Right atrium auricular region (tissue), 2 donors: ENCODE results near the gene SHISA2. TPM values are rescaled to one million over a fixed set of nuclear protein-coding genes. Genes with fewer than 3 reads are reported as not detected.
A peak's percentile ranks its signal among the peaks of the same experiment; 100 is the strongest.

Experiments
- DNase-seq: peaks from one replicate; pipeline ENCODE4 v3.0.0-alpha.2; 2019; ENCODE audit warnings: low spot score
- H3K27ac ChIP-seq, 2 donors: fragments of 200-600 bp; sonication (generic); 1 replicate in 1 of 2; 2 replicates in 1 of 2; pipeline ENCODE4 v1.5.1; 2016 to 2019
- H3K27me3 ChIP-seq, 2 donors: fragments of 200-600 bp; sonication (generic); one replicate each; pipeline versions ENCODE4 v1.5.1 to v1.6.0; 2017 to 2019
- H3K36me3 ChIP-seq: fragments of 200-600 bp; sonication (generic); one replicate; pipeline ENCODE4 v1.5.1; 2016
- H3K4me1 ChIP-seq, 2 donors: fragments of 200-600 bp; sonication (generic); one replicate each; pipeline versions ENCODE4 v1.5.1 to v1.6.0; 2017 to 2019
- H3K4me3 ChIP-seq, 2 donors: fragments of 200-600 bp; sonication (generic); 1 replicate in 1 of 2; 2 replicates in 1 of 2; pipeline ENCODE4 v1.5.1; 2017 to 2019; ENCODE audit warnings: mild to moderate bottlenecking in 1 of 2, moderate library complexity in 1 of 2
- H3K9me3 ChIP-seq, 2 donors: fragments of 200-600 bp; sonication (generic); one replicate each; pipeline ENCODE4 v1.5.1; 2019
- CTCF ChIP-seq, 2 donors: fragments of 200-600 bp; sonication (generic); IDR thresholded peaks; one replicate each; pipeline ENCODE4 v1.5.1; 2019; ENCODE audit warnings: antibody characterized with exemption in 2 of 2
- total RNA-seq, 2 donors: library from RNA; depleted of rRNA; stranded (reverse); fragments of >200 nt; gene quantifications; one replicate each; pipeline ENCODE4 v1.1.0, GENCODE V29; 2016

Gene SHISA2
- total RNA-seq, 2 donors from 2014 or later: not detected

DNA sequence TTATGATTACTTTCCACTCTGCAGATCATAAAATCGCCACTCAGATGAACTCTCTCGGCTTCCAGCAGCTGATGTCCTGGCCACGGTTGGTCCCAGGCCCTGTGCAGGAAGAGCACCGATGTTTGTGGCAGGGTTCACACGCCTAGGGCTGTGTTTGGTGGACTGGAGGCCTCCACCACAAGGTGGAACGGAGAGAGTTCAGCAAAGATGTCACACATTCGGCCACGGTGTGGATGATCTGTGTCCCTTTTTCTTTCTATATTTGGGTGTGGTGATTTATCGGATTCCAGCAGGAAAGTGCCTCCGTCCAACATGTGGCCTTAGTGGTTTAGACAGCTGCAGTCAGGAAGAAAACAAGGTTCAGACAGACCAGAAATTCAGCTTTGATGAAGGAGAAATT lies 521 bp upstream of the SHISA2 start:
- H3K9me3 ChIP-seq: no peaks in the 10 kb centered on the region
- TF ChIP-seq CTCF (IDR thresholded peaks at IDR 0.05): no peak
- DNase-seq: no peak
- H3K27ac ChIP-seq: no peak overlapping the region
- peaks cover 0 to 30% of the 10 kb centered on the region in 2 donors for H3K4me1 ChIP-seq
- peak overlapping the region; percentile 13 to 52 for H3K4me3 ChIP-seq
- peaks cover 6 to 22% of the 10 kb centered on the region in 2 donors for H3K27me3 ChIP-seq
- no peaks in the 10 kb centered on the region for H3K36me3 ChIP-seq

DNA sequence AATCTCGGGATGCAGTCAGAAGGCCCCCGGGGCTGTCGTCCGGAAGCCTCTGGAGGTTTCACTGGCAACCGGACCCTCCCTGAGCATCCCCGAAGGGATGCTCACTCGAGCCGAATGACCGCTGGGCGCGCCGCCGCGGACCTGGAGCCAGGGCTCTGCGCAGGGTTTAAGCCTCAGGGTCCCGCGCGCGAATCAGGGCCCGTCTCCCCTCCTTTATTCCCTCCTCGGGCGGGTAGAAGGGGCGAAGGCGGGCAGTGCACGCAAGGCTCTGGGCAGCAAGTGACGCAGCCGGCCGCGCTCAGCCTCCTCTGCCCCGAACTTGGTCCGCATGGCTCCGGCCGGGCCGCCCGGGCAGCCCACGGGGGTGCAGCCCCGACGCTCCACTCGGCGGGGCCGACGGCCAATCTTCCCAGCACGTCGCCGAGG lies 572 bp downstream of the SHISA2 start:
- no peak overlapping the region for H3K27ac ChIP-seq
- no peaks in the 10 kb centered on the region for H3K36me3 ChIP-seq
- peak overlapping the region; percentile 13 to 52 for H3K4me3 ChIP-seq
- TF ChIP-seq CTCF (IDR thresholded peaks at IDR 0.05): no peak
- DNase-seq: no peak
- H3K27me3 ChIP-seq: peaks cover 6 to 22% of the 10 kb centered on the region in 2 donors
- peaks cover 0 to 30% of the 10 kb centered on the region in 2 donors for H3K4me1 ChIP-seq
- H3K9me3 ChIP-seq: no peaks in the 10 kb centered on the region

DNA sequence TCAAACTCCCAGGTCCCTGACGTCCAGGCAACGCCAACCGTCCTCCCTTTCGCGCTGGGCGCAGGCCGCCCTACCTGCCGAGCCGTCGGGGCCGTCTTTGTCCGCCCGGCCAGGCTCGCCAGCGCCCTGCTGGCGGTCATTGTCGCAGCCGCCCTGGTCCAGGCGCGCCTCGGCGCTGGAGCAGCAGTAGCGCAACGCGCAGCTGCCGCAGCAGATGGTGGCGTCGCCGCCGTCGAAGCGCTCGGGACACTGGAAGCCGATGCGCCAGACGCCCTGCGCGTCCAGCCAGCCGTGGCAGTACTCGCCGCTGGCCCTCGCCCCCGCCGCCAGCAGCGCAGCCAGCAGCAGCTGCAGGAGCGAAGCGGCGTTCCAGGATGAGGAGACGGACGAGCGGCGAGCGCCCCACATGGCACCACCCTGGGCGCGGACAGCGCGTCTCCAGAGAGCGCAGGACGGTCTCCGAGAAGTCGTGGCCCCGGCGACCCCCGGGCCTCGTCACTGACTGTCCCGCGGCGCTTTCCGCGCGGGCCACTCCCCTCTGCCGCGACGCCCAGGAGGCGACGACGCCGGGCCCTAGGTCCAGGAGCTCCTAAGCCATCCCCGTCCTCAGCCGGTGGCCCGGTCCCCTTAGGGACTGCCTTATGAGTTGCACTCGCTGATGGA lies 1.1 kb downstream of the SHISA2 start:
- no peak for DNase-seq
- Histone ChIP-seq H3K36me3 (no peaks in the 10 kb centered on the region), H3K9me3 (no peaks in the 10 kb centered on the region), H3K4me3 (peak overlapping the region in 1 of 2 donors; percentile 52), H3K27me3 (peaks cover 6 to 22% of the 10 kb centered on the region in 2 donors), H3K4me1 (peaks cover 0 to 30% of the 10 kb centered on the region in 2 donors), H3K27ac (no peak overlapping the region)
- TF ChIP-seq CTCF (IDR thresholded peaks at IDR 0.05): no peak

DNA sequence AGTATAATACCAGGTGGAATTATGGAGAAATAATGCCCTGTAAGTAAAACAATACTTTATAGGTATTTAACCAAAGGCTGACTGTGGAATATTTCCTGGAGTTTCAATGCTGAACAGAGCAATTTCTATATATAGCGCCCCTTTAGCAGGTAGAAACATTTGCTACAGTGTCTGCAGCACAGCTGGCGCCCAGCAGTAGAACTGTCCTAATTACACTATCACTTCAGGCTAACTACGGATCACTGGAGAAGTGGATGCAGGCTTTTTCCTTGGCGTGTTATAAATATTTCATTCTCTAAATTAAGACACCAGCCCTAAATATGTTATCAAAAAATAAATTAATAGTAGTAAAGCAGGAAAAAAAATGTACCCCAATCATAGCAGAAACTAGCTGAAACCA lies 3.1 kb downstream of the SHISA2 start:
- H3K27me3 ChIP-seq: peaks cover 3 to 22% of the 10 kb centered on the region in 2 donors

GRCh38 chr13:26047040-26047439 lies 4.8 kb downstream of the SHISA2 start:
- H3K27me3 ChIP-seq: peaks cover 3 to 22% of the 10 kb centered on the region in 2 donors
- no peak for TF ChIP-seq CTCF (IDR thresholded peaks at IDR 0.05)
- H3K27ac ChIP-seq: no peak overlapping the region

More for the DNA sequence above, 3.1 kb downstream of the SHISA2 start:
- Histone ChIP-seq H3K9me3 (no peaks in the 10 kb centered on the region), H3K27ac (no peak overlapping the region), H3K4me1 (peaks cover 0 to 30% of the 10 kb centered on the region in 2 donors), H3K4me3 (no peak overlapping the region), H3K36me3 (no peaks in the 10 kb centered on the region)
- TF ChIP-seq CTCF (IDR thresholded peaks at IDR 0.05): no peak
- DNase-seq: no peak

GRCh38 chr13:26046639-26047038 lies 5.2 kb downstream of the SHISA2 start:
- Histone ChIP-seq H3K4me1 (peaks cover 0 to 25% of the 10 kb centered on the region in 2 donors), H3K27ac (no peak overlapping the region), H3K36me3 (no peaks in the 10 kb centered on the region), H3K27me3 (peaks cover 3 to 22% of the 10 kb centered on the region in 2 donors), H3K9me3 (no peaks in the 10 kb centered on the region), H3K4me3 (no peak overlapping the region)
- no peak for DNase-seq
- no peak for TF ChIP-seq CTCF (IDR thresholded peaks at IDR 0.05)

More at GRCh38 chr13:26047040-26047439, 4.8 kb downstream of the SHISA2 start:
- Histone ChIP-seq H3K9me3 (no peaks in the 10 kb centered on the region), H3K4me1 (peaks cover 0 to 29% of the 10 kb centered on the region in 2 donors), H3K4me3 (no peak overlapping the region), H3K36me3 (no peaks in the 10 kb centered on the region)
- no peak for DNase-seq
